Esophagus (tissue), 2 donors: Measurements from ENCODE around the gene CCDC33. TPM values are rescaled to one million over a fixed set of nuclear protein-coding genes. Genes with fewer than 3 reads are reported as not detected.

Experiments used
- H3K27ac ChIP-seq, 2 donors: one replicate each; pipeline ENCODE4 v1.5.1; 2013; ENCODE audit warnings: low read depth in 2 of 2, mild to moderate bottlenecking in 2 of 2, inconsistent platforms in 1 of 2, low read length in 1 of 2, moderate library complexity in 1 of 2
- H3K27me3 ChIP-seq, 2 donors: one replicate each; pipeline ENCODE4 v1.6.1; 2013; ENCODE audit warnings: low read length in 2 of 2, control low read depth in 1 of 2, mild to moderate bottlenecking in 1 of 2; ENCODE audit not compliant: insufficient read depth in 2 of 2, control insufficient read depth in 1 of 2
- H3K36me3 ChIP-seq, 2 donors: one replicate each; pipeline ENCODE4 v1.6.1; 2013; ENCODE audit warnings: low read length in 1 of 2; ENCODE audit not compliant: control insufficient read depth in 2 of 2, insufficient read depth in 2 of 2
- H3K4me1 ChIP-seq, 2 donors: one replicate each; pipeline ENCODE4 v1.6.1; 2013; ENCODE audit warnings: low read length in 1 of 2; ENCODE audit not compliant: control insufficient read depth in 2 of 2, insufficient read depth in 2 of 2
- H3K4me3 ChIP-seq, 2 donors: one replicate each; pipeline ENCODE4 v1.5.1; 2013; ENCODE audit warnings: low read length in 2 of 2, mild to moderate bottlenecking in 2 of 2, low read depth in 1 of 2, moderate library complexity in 1 of 2
- H3K9me3 ChIP-seq, 2 donors: one replicate each; pipeline ENCODE4 v1.6.1; 2013; ENCODE audit warnings: mild to moderate bottlenecking in 2 of 2, low read depth in 1 of 2, low read length in 1 of 2, moderate library complexity in 1 of 2; ENCODE audit not compliant: control insufficient read depth in 2 of 2, insufficient read depth in 1 of 2
- WGBS, 2 donors: extraction: QIAGEN DNeasy Blood & Tissue Kit; methylation state at CpG; one replicate each; pipeline ENCODE4 v1.1.7; 2013; 5-methylcytosine and 5-hydroxymethylcytosine counted together
- polyA plus RNA-seq, 2 donors: library from polyadenylated mRNA; stranded (reverse); fragments of 200-250 nt; gene quantifications; one replicate each; pipeline ENCODE4 v1.2.3, GENCODE V29; 2013
- donor health status: healthy with polysubstance abuse.
- donor health status: Bipolar disorder and iron deficiency.

The CCDC33 gene
- polyA plus RNA-seq, 2 donors, result not detected

DNA sequence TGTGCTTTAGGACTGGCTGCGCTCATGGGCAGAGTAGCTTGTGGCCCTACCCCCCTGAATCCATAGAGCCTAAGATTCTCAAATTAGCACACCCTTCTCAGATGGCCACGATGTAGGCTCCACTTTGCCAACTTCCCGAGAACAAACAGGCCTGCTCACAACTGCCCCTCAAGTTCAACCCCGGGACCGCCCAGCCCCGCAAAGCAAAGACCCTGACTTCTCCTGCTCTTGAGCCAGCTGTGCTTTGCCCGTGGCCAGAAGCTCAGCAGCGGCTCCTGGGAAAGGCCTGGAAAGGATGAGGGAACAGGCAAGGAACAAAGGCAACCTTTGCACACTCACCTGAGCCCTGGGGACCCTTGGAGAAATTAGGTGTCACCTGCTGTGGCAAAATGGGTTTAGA is 99.3 kb downstream of the CCDC33 start:
- 86 to 91% methylated on average over 8 of the region's 8 CpGs for WGBS, 2 donors
- H3K4me1 ChIP-seq, result peaks cover 0 to 3% of the 10 kb centered on the region in 2 donors
- H3K9me3 ChIP-seq, result no peaks in the 10 kb centered on the region
- no peak overlapping the region for H3K27ac ChIP-seq
- H3K27me3 ChIP-seq, result no peaks in the 10 kb centered on the region
- no peaks in the 10 kb centered on the region for H3K36me3 ChIP-seq
- no peak overlapping the region for H3K4me3 ChIP-seq

DNA sequence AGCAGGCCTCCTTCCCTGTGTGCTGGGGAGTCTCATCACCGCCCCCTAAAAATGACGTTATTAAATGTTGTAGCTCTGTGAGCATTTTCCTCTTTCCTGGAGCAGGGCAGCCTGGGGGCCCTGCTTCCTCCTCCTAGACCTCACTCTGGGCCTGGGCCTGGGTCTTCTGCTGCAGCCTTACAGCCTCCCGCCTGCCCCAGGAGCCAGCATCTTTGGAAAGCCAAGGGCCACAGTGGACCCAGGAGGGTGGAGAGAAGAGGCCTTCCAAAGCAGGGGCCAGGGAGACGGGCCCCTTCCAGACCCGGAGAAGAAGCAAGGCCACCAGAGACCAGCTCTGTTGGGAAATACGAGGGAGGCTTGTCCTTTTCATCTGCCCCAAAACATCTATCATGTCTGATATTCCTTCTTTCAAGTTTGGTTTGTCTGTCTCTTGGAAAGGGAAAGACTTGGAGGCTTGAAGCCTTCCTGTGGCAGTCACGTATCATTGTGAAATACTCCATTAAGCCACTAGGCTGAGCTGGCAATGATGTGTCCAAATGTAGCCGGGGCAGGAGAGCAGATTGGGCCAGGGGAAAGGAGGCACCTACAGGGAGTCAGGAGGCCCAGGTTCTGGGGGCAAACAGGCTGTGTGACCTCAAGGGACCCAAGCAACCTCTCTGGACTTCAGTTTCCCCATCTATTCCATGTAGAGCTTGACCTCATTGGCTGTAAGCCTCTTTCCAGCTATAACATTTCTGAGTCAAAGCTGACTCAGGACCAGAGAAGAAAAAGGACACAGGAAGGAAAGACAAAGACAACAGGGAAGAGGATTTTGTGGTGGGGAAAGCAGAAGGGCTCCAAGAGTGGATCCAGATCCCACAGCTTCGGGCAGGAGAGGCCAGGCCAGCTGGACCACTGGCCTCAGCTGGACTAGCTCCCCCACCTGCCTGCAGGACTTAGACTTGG is 100.2 kb downstream of the CCDC33 start:
- WGBS, 2 donors, result 80% methylated on average over 9 of the region's 9 CpGs
- Histone ChIP-seq H3K36me3 (no peaks in the 10 kb centered on the region), H3K27ac (no peak overlapping the region), H3K9me3 (no peaks in the 10 kb centered on the region), H3K27me3 (no peaks in the 10 kb centered on the region), H3K4me1 (peaks cover 0 to 3% of the 10 kb centered on the region in 2 donors), H3K4me3 (no peak overlapping the region)

DNA sequence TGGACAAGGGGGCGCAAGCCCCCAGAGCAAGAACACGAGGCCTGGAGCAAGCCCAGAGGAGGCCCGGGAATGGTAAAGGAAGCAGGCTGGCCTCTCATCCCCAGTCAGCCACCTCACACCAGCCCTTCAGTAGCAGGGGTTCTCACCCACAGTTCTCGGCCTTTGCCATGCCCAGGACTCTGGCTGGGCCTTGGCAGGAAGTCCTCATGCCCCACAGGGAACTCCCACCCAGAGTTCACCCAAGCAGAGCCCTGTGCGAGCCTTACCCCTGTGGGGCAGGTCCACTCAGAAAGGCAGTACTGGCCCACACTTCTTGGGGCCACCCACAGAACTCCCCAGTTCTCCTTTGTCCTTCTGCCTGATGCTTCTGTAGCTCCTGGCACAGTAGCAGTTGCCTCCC is 101.0 kb downstream of the CCDC33 start:
- H3K27ac ChIP-seq, result no peak overlapping the region
- WGBS, 2 donors, result 83 to 88% methylated on average over 5 of the region's 5 CpGs
- H3K27me3 ChIP-seq, result no peaks in the 10 kb centered on the region
- peaks cover 0 to 3% of the 10 kb centered on the region in 2 donors for H3K4me1 ChIP-seq
- no peak overlapping the region for H3K4me3 ChIP-seq
- no peaks in the 10 kb centered on the region for H3K36me3 ChIP-seq
- no peaks in the 10 kb centered on the region for H3K9me3 ChIP-seq

DNA sequence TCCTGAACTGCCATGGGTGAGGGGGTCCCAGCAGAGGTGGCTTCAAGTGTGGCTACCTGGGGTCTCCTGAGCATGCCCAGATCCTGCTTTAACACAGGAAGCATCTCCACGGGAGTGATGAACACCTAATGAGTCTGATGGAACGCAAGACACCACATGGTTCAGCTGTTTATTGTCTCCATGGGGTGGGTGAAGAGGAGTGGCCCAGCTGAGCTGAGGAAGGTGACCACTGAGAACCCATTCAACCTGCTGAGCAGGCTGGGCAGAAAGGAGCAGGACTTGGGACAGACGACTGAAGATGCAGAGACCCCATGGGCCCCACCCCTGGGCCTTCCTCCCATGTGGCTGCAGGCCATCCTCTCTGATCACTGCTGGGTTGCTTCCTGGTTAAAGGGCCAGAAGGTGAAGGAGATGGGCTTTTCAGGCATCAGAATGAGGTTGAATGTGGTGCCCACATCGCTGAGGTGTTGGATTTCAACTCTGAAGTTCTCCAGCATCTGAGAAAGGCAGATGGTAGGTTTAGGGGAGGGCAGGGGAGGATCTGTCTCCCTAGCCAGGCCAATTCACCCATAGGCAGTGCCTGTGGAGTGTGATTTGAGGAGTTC is 101.6 kb downstream of the CCDC33 start:
- H3K36me3 ChIP-seq, result no peaks in the 10 kb centered on the region
- H3K27me3 ChIP-seq, result no peaks in the 10 kb centered on the region
- H3K4me3 ChIP-seq, result no peak overlapping the region
- H3K4me1 ChIP-seq, result peaks cover 0 to 3% of the 10 kb centered on the region in 2 donors
- H3K27ac ChIP-seq, result no peak overlapping the region
- 63 to 76% methylated on average over 4 of the region's 4 CpGs for WGBS, 2 donors
- no peaks in the 10 kb centered on the region for H3K9me3 ChIP-seq

- WGBS, 2 donors, result 95 to 96% methylated on average over 5 of the region's 5 CpGs
- Histone ChIP-seq H3K27ac (no peak overlapping the region), H3K4me3 (no peak overlapping the region)
Observed at GRCh38 chr15:74338676-74339075, 102.5 kb downstream of the CCDC33 start.

GRCh38 chr15:74339371-74339770 is 103.2 kb downstream of the CCDC33 start:
- Histone ChIP-seq H3K4me1 (no peaks in the 10 kb centered on the region), H3K4me3 (no peak overlapping the region), H3K36me3 (no peaks in the 10 kb centered on the region), H3K27ac (no peak overlapping the region), H3K27me3 (no peaks in the 10 kb centered on the region), H3K9me3 (no peaks in the 10 kb centered on the region)
- WGBS, 2 donors, result 90 to 91% methylated on average over 9 of the region's 9 CpGs

More at GRCh38 chr15:74338676-74339075, 102.5 kb downstream of the CCDC33 start:
- peaks cover 0 to 3% of the 10 kb centered on the region in 2 donors for H3K4me1 ChIP-seq
- no peaks in the 10 kb centered on the region for H3K9me3 ChIP-seq
- H3K36me3 ChIP-seq, result no peaks in the 10 kb centered on the region
- no peaks in the 10 kb centered on the region for H3K27me3 ChIP-seq

GRCh38 chr15:74340150-74340549 is 104.0 kb downstream of the CCDC33 start:
- no peaks in the 10 kb centered on the region for H3K4me1 ChIP-seq
- H3K4me3 ChIP-seq, result no peak overlapping the region
- H3K27ac ChIP-seq, result no peak overlapping the region
- H3K36me3 ChIP-seq, result no peaks in the 10 kb centered on the region
- H3K27me3 ChIP-seq, result no peaks in the 10 kb centered on the region
- 32 to 36% methylated on average over 4 of the region's 4 CpGs for WGBS, 2 donors
- H3K9me3 ChIP-seq, result no peaks in the 10 kb centered on the region

DNA sequence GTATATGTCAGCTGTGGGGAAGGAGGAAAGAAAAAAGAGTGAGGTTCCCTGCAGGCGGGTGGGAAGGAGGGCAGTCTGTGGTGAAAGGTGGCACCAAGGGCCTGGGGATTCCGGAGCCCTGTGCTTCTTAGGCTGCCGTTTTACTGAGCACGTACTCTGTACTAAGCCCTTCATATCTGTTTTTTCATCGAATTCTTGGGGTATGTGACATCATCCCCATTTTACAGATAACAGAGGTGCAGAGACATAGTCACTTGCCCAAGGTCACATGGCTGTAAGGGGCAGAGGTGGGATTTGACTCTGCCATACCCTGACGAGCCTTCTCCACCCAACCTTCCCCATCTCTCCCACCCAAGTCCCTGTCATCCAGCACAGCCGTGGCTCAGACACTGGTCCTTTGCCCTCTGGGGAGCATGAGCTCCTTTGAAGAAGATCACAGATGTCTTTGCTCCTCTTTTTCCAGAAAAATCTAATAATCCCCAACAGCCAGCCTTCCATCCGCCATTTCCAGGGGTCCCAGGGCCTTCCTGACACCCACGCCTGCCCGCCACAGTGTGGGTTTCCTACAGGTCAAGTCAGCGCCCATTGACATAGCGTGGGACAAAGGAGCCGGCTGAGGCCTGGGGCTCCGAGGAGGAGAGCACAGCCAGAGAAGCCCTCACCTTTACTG is 107.1 kb downstream of the CCDC33 start:
- Histone ChIP-seq H3K4me1 (no peaks in the 10 kb centered on the region), H3K36me3 (no peaks in the 10 kb centered on the region), H3K9me3 (no peaks in the 10 kb centered on the region), H3K27ac (no peak overlapping the region), H3K4me3 (no peak overlapping the region), H3K27me3 (no peaks in the 10 kb centered on the region)
- 89 to 95% methylated on average over 14 of the region's 14 CpGs for WGBS, 2 donors

GRCh38 chr15:74343797-74344127 is 107.6 kb downstream of the CCDC33 start:
- Histone ChIP-seq H3K4me1 (no peaks in the 10 kb centered on the region), H3K4me3 (no peak overlapping the region), H3K27ac (no peak overlapping the region), H3K36me3 (no peaks in the 10 kb centered on the region), H3K9me3 (no peaks in the 10 kb centered on the region), H3K27me3 (no peaks in the 10 kb centered on the region)
- 92% methylated on average over 8 of the region's 8 CpGs for WGBS, 2 donors
